ENCODE data around the gene FSD1.

- TF ChIP-seq POLR2A (IDR thresholded peaks at IDR 0.05; ENCODE audit: low read depth) (no peak), CTCF (IDR thresholded peaks at IDR 0.05) (no peak), POLR2AphosphoS5 (IDR thresholded peaks at IDR 0.05) (no peak), EP300 (IDR thresholded peaks at IDR 0.05) (no peak)
Observed at GRCh38 chr19:4316956-4317355, 12.6 kb downstream of the FSD1 start.
